Karpas-422 (cell line): ENCODE results near the gene SULT1B1. TPM values are rescaled to one million over a fixed set of nuclear protein-coding genes. Genes with fewer than 3 reads are reported as not detected.

Experiments used
- DNase-seq: peaks from one replicate; pipeline ENCODE4 v3.0.0-alpha.2; 2015
- H2AFZ ChIP-seq: fragments of 200-600 bp; sonication (generic); 2 replicates; pipeline ENCODE4 v1.6.1; 2014; ENCODE audit warnings: antibody characterized with exemption, low read length, mixed read lengths
- H3K27ac ChIP-seq: fragments of 200-600 bp; sonication (generic); 2 replicates; pipeline ENCODE4 v1.5.1; 2014; ENCODE audit warnings: mild to moderate bottlenecking, low read length, moderate library complexity
- H3K27me3 ChIP-seq: fragments of 200-600 bp; sonication (generic); 2 replicates; pipeline ENCODE4 v1.6.1; 2014; ENCODE audit warnings: low read length, mixed read lengths
- H3K36me3 ChIP-seq: fragments of 200-600 bp; sonication (generic); 2 replicates; pipeline ENCODE4 v1.6.1; 2014; ENCODE audit warnings: low read length, mixed read lengths; ENCODE audit not compliant: insufficient read depth
- H3K4me1 ChIP-seq: fragments of 200-600 bp; sonication (generic); 2 replicates; pipeline ENCODE4 v1.6.1; 2014; ENCODE audit warnings: mild to moderate bottlenecking, low read length, mixed read lengths
- H3K4me2 ChIP-seq: fragments of 200-600 bp; sonication (generic); 2 replicates; pipeline ENCODE4 v1.6.1; 2014; ENCODE audit warnings: low read length, low read depth, mild to moderate bottlenecking; ENCODE audit not compliant: poor library complexity, severe bottlenecking
- H3K4me3 ChIP-seq: fragments of 200-600 bp; sonication (generic); 2 replicates; pipeline ENCODE4 v1.5.1; 2014; ENCODE audit warnings: mild to moderate bottlenecking, antibody characterized with exemption, low read length, mixed read lengths
- H3K79me2 ChIP-seq: fragments of 200-600 bp; sonication (generic); 2 replicates; pipeline ENCODE4 v1.6.1; 2014; ENCODE audit warnings: mild to moderate bottlenecking, low read length, mixed read lengths
- H3K9ac ChIP-seq: fragments of 200-600 bp; sonication (generic); 2 replicates; pipeline ENCODE4 v1.6.0; 2014; ENCODE audit warnings: low read length
- H3K9me2 ChIP-seq: fragments of 200-600 bp; sonication (generic), shearing (Covaris generic); replicated peaks from 2 replicates; pipeline ENCODE4 v1.6.0; 2014; ENCODE audit warnings: mild to moderate bottlenecking, low read length, moderate library complexity; ENCODE audit not compliant: insufficient read depth
- H3K9me3 ChIP-seq: fragments of 300-700, 200-600 bp; sonication (generic); 2 replicates; pipeline ENCODE4 v1.6.1; 2014; ENCODE audit warnings: low read length, mixed read lengths
- H4K20me1 ChIP-seq: fragments of 200-600 bp; sonication (generic); 2 replicates; pipeline ENCODE4 v1.6.1; 2014; ENCODE audit warnings: mild to moderate bottlenecking, antibody characterized with exemption, low read length, low read depth; ENCODE audit not compliant: insufficient read depth
- total RNA-seq: library from RNA; depleted of rRNA; stranded (reverse); fragments of >200 nt; shearing (Covaris generic); gene quantifications from 2 replicates; pipeline ENCODE4 v1.2.3, GENCODE V29; 2014; ENCODE audit warnings: low replicate concordance

SULT1B1 gene
- total RNA-seq, 1 experiment from 2014 or later, result not detected

- H4K20me1 ChIP-seq, result no peaks in the 10 kb centered on the region
- H3K79me2 ChIP-seq, result no peaks in the 10 kb centered on the region
- H3K9ac ChIP-seq, result no peak overlapping the region
- H2AFZ ChIP-seq, result no peak overlapping the region
- H3K27me3 ChIP-seq, result no peaks in the 10 kb centered on the region
- H3K4me1 ChIP-seq, result no peaks in the 10 kb centered on the region
- no peak overlapping the region for H3K4me3 ChIP-seq
- no peak overlapping the region for H3K27ac ChIP-seq
- H3K36me3 ChIP-seq, result no peaks in the 10 kb centered on the region
- H3K9me3 ChIP-seq, result no peaks in the 10 kb centered on the region
- H3K4me2 ChIP-seq, result no peak overlapping the region
- no peaks in the 10 kb centered on the region for H3K9me2 ChIP-seq
- no peak for DNase-seq
Observed at GRCh38 chr4:69743476-69744156, 16.8 kb downstream of the SULT1B1 start.

- Histone ChIP-seq H3K36me3 (no peaks in the 10 kb centered on the region), H3K27me3 (no peaks in the 10 kb centered on the region), H4K20me1 (no peaks in the 10 kb centered on the region), H2AFZ (no peak overlapping the region), H3K4me1 (no peaks in the 10 kb centered on the region), H3K27ac (no peak overlapping the region), H3K4me3 (no peak overlapping the region), H3K9me3 (no peaks in the 10 kb centered on the region), H3K9ac (no peak overlapping the region), H3K79me2 (no peaks in the 10 kb centered on the region), H3K4me2 (no peak overlapping the region), H3K9me2 (no peaks in the 10 kb centered on the region)
- DNase-seq, result no peak
Observed at GRCh38 chr4:69742596-69742995, 17.8 kb downstream of the SULT1B1 start.

GRCh38 chr4:69738872-69739271 lies 21.5 kb downstream of the SULT1B1 start:
- Histone ChIP-seq H2AFZ (no peak overlapping the region), H3K4me3 (no peak overlapping the region), H4K20me1 (no peaks in the 10 kb centered on the region), H3K36me3 (no peaks in the 10 kb centered on the region), H3K4me2 (no peak overlapping the region), H3K4me1 (no peaks in the 10 kb centered on the region), H3K9me3 (no peaks in the 10 kb centered on the region), H3K9me2 (no peaks in the 10 kb centered on the region), H3K27me3 (no peaks in the 10 kb centered on the region), H3K9ac (no peak overlapping the region), H3K27ac (no peak overlapping the region), H3K79me2 (no peaks in the 10 kb centered on the region)
- DNase-seq, result no peak

GRCh38 chr4:69735119-69735518 lies 25.3 kb downstream of the SULT1B1 start:
- no peaks in the 10 kb centered on the region for H4K20me1 ChIP-seq
- H3K27ac ChIP-seq, result no peak overlapping the region
- no peaks in the 10 kb centered on the region for H3K79me2 ChIP-seq
- DNase-seq, result no peak
- no peak overlapping the region for H3K4me3 ChIP-seq
- H2AFZ ChIP-seq, result no peak overlapping the region
- H3K27me3 ChIP-seq, result no peaks in the 10 kb centered on the region
- no peaks in the 10 kb centered on the region for H3K36me3 ChIP-seq
- no peak overlapping the region for H3K9ac ChIP-seq
- H3K9me3 ChIP-seq, result no peaks in the 10 kb centered on the region
- H3K4me2 ChIP-seq, result no peak overlapping the region
- no peaks in the 10 kb centered on the region for H3K9me2 ChIP-seq
- H3K4me1 ChIP-seq, result no peaks in the 10 kb centered on the region

GRCh38 chr4:69731847-69732246 lies 28.6 kb downstream of the SULT1B1 start:
- Histone ChIP-seq H3K27me3 (no peaks in the 10 kb centered on the region), H3K36me3 (no peaks in the 10 kb centered on the region), H3K79me2 (no peaks in the 10 kb centered on the region), H3K4me1 (no peaks in the 10 kb centered on the region), H3K4me3 (no peak overlapping the region), H3K27ac (no peak overlapping the region), H4K20me1 (no peaks in the 10 kb centered on the region), H3K9me2 (no peaks in the 10 kb centered on the region), H3K9me3 (no peaks in the 10 kb centered on the region), H3K4me2 (no peak overlapping the region), H2AFZ (no peak overlapping the region), H3K9ac (no peak overlapping the region)
- no peak for DNase-seq

- Histone ChIP-seq H3K9me2 (no peaks in the 10 kb centered on the region), H3K4me1 (no peaks in the 10 kb centered on the region), H4K20me1 (no peaks in the 10 kb centered on the region), H3K4me3 (no peak overlapping the region), H3K79me2 (no peaks in the 10 kb centered on the region), H3K4me2 (no peak overlapping the region), H3K9ac (no peak overlapping the region), H3K36me3 (no peaks in the 10 kb centered on the region), H2AFZ (no peak overlapping the region), H3K27ac (no peak overlapping the region), H3K27me3 (no peaks in the 10 kb centered on the region), H3K9me3 (no peaks in the 10 kb centered on the region)
- DNase-seq, result no peak
Observed at GRCh38 chr4:69731241-69731640, 29.2 kb downstream of the SULT1B1 start.

- H3K9me2 ChIP-seq, result no peaks in the 10 kb centered on the region
- no peak overlapping the region for H2AFZ ChIP-seq
- H3K36me3 ChIP-seq, result no peaks in the 10 kb centered on the region
- H3K9me3 ChIP-seq, result no peaks in the 10 kb centered on the region
- H3K9ac ChIP-seq, result no peak overlapping the region
- DNase-seq, result no peak
- no peak overlapping the region for H3K4me3 ChIP-seq
- H3K4me1 ChIP-seq, result no peaks in the 10 kb centered on the region
- H3K4me2 ChIP-seq, result no peak overlapping the region
- H3K27me3 ChIP-seq, result no peaks in the 10 kb centered on the region
- no peaks in the 10 kb centered on the region for H3K79me2 ChIP-seq
- no peak overlapping the region for H3K27ac ChIP-seq
- no peaks in the 10 kb centered on the region for H4K20me1 ChIP-seq
Observed at GRCh38 chr4:69730002-69730401, 30.4 kb downstream of the SULT1B1 start.

GRCh38 chr4:69727926-69728325 lies 32.5 kb downstream of the SULT1B1 start:
- no peaks in the 10 kb centered on the region for H3K9me3 ChIP-seq
- H3K9me2 ChIP-seq, result no peaks in the 10 kb centered on the region
- H3K9ac ChIP-seq, result no peak overlapping the region
- DNase-seq, result no peak
- no peak overlapping the region for H3K4me3 ChIP-seq
- no peaks in the 10 kb centered on the region for H3K27me3 ChIP-seq
- H4K20me1 ChIP-seq, result no peaks in the 10 kb centered on the region
- no peak overlapping the region for H3K27ac ChIP-seq
- no peak overlapping the region for H2AFZ ChIP-seq
- H3K4me2 ChIP-seq, result no peak overlapping the region
- H3K79me2 ChIP-seq, result no peaks in the 10 kb centered on the region
- no peaks in the 10 kb centered on the region for H3K36me3 ChIP-seq
- H3K4me1 ChIP-seq, result no peaks in the 10 kb centered on the region
